Natural killer cell treated with Interleukin-12 subunit alpha and Interleukin-12 subunit beta and Interleukin-15 and Interleukin-18, amount 100 ng/mL, for 72 hours (primary cell): ENCODE results near the gene MFSD12. TPM values are rescaled to one million over a fixed set of nuclear protein-coding genes. Genes with fewer than 3 reads are reported as not detected.

Experiments used
- ATAC-seq, 2 donors: fragments of 150-1000 bp; cut with Tn5 transposase in 1 of 2; sonication (Bioruptor Pico), chemical (Tn5 transposase) in 1 of 2; 2 replicates each; pipeline ENCODE4 v1.10.0; 2021
- DNase-seq: peaks from one replicate; pipeline ENCODE4 v3.0.0; 2022; ENCODE audit warnings: low spot score
- H3K27ac Mint-ChIP-seq, 2 donors: 1 replicate in 1 of 2; 2 replicates in 1 of 2; pipeline ENCODE4 v1.8.0; 2022; ENCODE audit warnings: mixed read lengths in 2 of 2, mild to moderate bottlenecking in 1 of 2, moderate library complexity in 1 of 2
- H3K27me3 Mint-ChIP-seq, 2 donors: 1 replicate in 1 of 2; 2 replicates in 1 of 2; pipeline ENCODE4 v1.8.0; 2022; ENCODE audit warnings: mixed read lengths in 2 of 2
- H3K36me3 Mint-ChIP-seq: one replicate; pipeline ENCODE4 v1.8.0; 2022; ENCODE audit warnings: mixed read lengths
- H3K4me1 Mint-ChIP-seq, 2 donors: 1 replicate in 1 of 2; 2 replicates in 1 of 2; pipeline ENCODE4 v1.8.0; 2022; ENCODE audit warnings: low read depth in 2 of 2, mixed read lengths in 2 of 2, mild to moderate bottlenecking in 1 of 2
- H3K4me3 Mint-ChIP-seq: one replicate; pipeline ENCODE4 v1.8.0; 2022; ENCODE audit warnings: mixed read lengths
- H3K9me3 Mint-ChIP-seq: 2 replicates; pipeline ENCODE4 v1.8.0; 2022; ENCODE audit warnings: mixed read lengths
- total RNA-seq, 2 donors: library from RNA; stranded (reverse); gene quantifications; one replicate each; pipeline ENCODE4 v1.2.3, GENCODE V29; 2022

MFSD12 gene
- total RNA-seq: 10 to 100 TPM; 72.2 to 73.1 TPM

GRCh38 chr19:3557461-3558248, at the start of gene MFSD12:
MFSD12 (minus strand) TSS chr19:3557586; CDS start chr19:3557403, 183 bp downstream.
- Mint-ChIP-seq H3K9me3 (no peaks in the 10 kb centered on the region), H3K36me3 (no peaks in the 10 kb centered on the region), H3K27me3 (no peaks in the 10 kb centered on the region), H3K4me1 (peaks cover 22 to 32% of the 10 kb centered on the region in 2 donors), H3K27ac (peak within 1 kb of the TSS; percentile 73 to 87), H3K4me3 (peak within 1 kb of the TSS; percentile 98)
- ATAC-seq (peak; percentile 97 to 98), DNase-seq (peak; percentile 97)

DNA sequence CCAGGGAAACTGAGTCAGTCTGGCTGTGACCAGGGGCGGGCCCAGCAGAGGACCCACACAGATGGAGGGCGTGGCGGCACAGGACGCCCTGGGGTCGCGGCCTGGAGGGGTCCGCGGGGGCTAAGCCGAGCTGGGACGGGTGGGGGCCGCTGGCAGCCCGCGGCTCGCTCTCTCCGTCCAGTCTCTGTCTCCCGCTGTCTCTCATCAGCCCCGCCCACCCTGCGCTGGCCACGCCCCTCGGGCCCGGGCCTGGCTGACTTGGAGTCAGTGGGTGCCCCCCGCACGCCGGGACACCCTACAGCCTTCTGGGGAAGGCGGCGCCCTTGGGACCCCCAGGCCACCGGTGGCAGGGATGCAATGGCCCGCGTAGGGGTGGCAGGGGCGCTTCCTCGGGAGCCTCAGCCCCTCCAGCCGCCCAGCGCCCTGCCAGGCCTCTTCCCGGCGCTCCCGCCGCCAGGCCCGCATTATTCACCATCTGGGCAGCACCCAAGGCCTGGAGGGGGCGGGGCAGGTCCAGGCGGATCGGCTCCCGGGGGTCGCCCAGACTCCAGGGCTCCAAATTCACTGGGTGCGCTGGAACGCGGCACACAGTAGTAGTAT, 49.4 kb upstream of the MFSD12 start, which contains the start of gene TBXA2R:
TSS of gene TBXA2R (minus strand) at position 186 of the 600 bp plus-strand sequence. CDS start 6,241 bp downstream, outside the sequence.
- Mint-ChIP-seq H3K4me1 (peaks cover 7 to 8% of the 10 kb centered on the region in 2 donors), H3K27ac (no peak within 1 kb of the TSS), H3K36me3 (no peaks in the 10 kb centered on the region), H3K4me3 (peak within 1 kb of the TSS; percentile 63), H3K9me3 (no peaks in the 10 kb centered on the region), H3K27me3 (no peaks in the 10 kb centered on the region)
- DNase-seq (no peak), ATAC-seq (peak; percentile 64 to 78)

DNA sequence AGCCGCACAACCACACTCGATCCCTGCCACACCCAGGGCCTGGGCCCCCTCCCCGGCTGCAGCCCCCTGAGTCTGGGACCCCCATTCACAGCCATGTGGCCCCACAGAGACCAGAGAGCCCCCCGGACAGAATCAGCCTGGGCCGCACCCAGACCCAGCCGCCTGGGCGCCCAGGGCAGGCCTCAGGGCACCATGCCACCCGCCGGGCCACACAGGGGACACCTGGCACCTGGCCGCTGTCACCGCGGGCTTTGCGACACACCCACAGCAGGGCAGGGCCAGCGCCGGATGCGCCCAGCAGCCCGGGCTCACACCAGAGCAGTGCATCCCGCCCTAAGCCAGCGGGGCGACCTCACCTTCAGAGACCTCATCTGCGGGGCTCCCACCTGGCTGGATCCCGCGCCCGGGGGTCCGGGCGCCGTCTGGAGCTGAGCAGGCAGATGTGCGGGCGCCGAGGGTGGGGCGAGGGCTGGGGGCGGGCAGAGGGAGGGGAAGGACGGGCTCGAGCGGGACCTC, 48.8 kb upstream of the MFSD12 start:
- H3K9me3 Mint-ChIP-seq: no peaks in the 10 kb centered on the region
- H3K4me3 Mint-ChIP-seq: no peak overlapping the region
- no peaks in the 10 kb centered on the region for H3K36me3 Mint-ChIP-seq
- no peak overlapping the region for H3K27ac Mint-ChIP-seq
- H3K27me3 Mint-ChIP-seq: no peaks in the 10 kb centered on the region
- ATAC-seq (peak; percentile 57 to 67), DNase-seq (no peak)
- peaks cover 7 to 8% of the 10 kb centered on the region in 2 donors for H3K4me1 Mint-ChIP-seq

GRCh38 chr19:3605770-3606169, 48.4 kb upstream of the MFSD12 start:
- Mint-ChIP-seq H3K9me3 (no peaks in the 10 kb centered on the region), H3K36me3 (no peaks in the 10 kb centered on the region), H3K4me3 (no peak overlapping the region), H3K4me1 (peaks cover 7 to 8% of the 10 kb centered on the region in 2 donors), H3K27ac (no peak overlapping the region), H3K27me3 (no peaks in the 10 kb centered on the region)
- no peak for DNase-seq
- no peak for ATAC-seq

DNA sequence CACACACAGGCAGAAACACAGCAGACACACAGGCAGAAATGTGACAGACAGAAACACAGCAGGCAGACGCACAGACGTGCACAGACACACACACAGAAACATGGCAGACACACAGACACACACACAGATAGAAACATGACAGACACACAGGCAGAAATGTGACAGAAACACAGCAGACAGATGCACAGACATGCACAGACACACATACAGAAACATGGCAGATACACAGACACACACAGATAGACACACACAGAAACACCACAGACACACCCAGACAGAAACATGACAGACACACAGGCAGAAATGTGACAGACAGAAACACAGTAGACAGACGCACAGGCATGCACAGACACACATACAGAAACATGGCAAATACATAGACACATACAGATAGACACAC, 48.0 kb upstream of the MFSD12 start:
- Mint-ChIP-seq H3K27me3 (no peaks in the 10 kb centered on the region), H3K4me3 (no peak overlapping the region), H3K27ac (no peak overlapping the region), H3K36me3 (no peaks in the 10 kb centered on the region), H3K4me1 (peaks cover 7 to 8% of the 10 kb centered on the region in 2 donors), H3K9me3 (no peaks in the 10 kb centered on the region)
- ATAC-seq (no peak), DNase-seq (no peak)

- Mint-ChIP-seq H3K9me3 (no peaks in the 10 kb centered on the region), H3K4me3 (no peak overlapping the region), H3K36me3 (no peaks in the 10 kb centered on the region), H3K27ac (no peak overlapping the region), H3K27me3 (no peaks in the 10 kb centered on the region), H3K4me1 (peaks cover 7 to 8% of the 10 kb centered on the region in 2 donors)
- DNase-seq: no peak
- ATAC-seq: peak; percentile 58 to 62
These were observed 47.6 kb upstream of the MFSD12 start for GRCh38 chr19:3604987-3605343.

- Mint-ChIP-seq H3K4me1 (peaks cover 7 to 8% of the 10 kb centered on the region in 2 donors), H3K27ac (no peak overlapping the region), H3K36me3 (no peaks in the 10 kb centered on the region), H3K27me3 (no peaks in the 10 kb centered on the region), H3K9me3 (no peaks in the 10 kb centered on the region), H3K4me3 (no peak overlapping the region)
- DNase-seq (no peak), ATAC-seq (no peak)
These were observed 47.0 kb upstream of the MFSD12 start for GRCh38 chr19:3604227-3604986.

- Mint-ChIP-seq H3K9me3 (no peaks in the 10 kb centered on the region), H3K27me3 (no peaks in the 10 kb centered on the region), H3K4me1 (peaks cover 6% of the 10 kb centered on the region in 2 donors), H3K36me3 (no peaks in the 10 kb centered on the region), H3K27ac (no peak overlapping the region), H3K4me3 (no peak overlapping the region)
- ATAC-seq (no peak), DNase-seq (no peak)
These were observed 45.9 kb upstream of the MFSD12 start for GRCh38 chr19:3603121-3603811.

DNA sequence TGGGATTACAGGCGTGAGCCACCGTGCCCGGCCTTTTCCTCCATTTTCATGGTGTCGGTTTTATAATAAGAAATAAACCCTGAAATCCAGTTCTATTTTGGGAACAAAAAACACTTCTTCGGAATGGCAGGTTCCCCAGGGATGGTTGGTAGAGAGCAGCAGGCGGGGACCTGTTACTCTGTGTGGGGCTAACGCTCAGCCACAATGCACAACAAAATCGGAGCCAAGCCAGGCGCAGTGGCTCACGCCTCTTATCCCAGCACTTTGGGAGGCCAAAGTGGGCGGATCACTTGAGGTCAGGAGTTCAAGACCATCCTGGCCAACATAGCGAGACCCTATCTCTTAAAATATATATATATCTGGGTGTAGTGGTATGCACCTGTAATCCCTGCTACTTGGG, 43.6 kb upstream of the MFSD12 start:
- H3K4me1 Mint-ChIP-seq: no peaks in the 10 kb centered on the region
- H3K27ac Mint-ChIP-seq: no peak overlapping the region
- ATAC-seq (no peak), DNase-seq (no peak)
- H3K9me3 Mint-ChIP-seq: no peaks in the 10 kb centered on the region
- no peaks in the 10 kb centered on the region for H3K36me3 Mint-ChIP-seq
- no peak overlapping the region for H3K4me3 Mint-ChIP-seq
- H3K27me3 Mint-ChIP-seq: no peaks in the 10 kb centered on the region

DNA sequence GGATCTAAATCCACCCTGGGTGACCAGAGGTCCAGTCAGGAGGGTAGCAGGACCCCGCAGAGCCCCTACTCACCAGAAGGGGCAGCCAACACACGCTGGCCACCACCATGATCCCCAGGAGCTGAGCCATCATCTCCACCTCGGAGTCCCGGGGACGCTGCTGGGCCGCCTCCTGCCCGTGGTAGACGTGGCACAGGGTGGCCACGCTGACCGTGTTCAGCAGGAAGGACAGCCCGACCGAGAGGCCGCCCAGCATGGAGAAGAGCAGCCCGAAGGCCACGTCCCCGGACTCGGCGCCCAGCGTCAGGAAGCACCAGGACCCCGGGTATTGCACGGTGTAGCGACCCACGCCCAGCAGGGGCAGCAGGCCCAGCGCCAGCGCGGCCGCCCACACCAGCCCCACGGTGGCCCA, 42.4 kb upstream of the MFSD12 start:
- no peak for DNase-seq
- H3K9me3 Mint-ChIP-seq: no peaks in the 10 kb centered on the region
- no peaks in the 10 kb centered on the region for H3K4me1 Mint-ChIP-seq
- H3K36me3 Mint-ChIP-seq: no peaks in the 10 kb centered on the region
- H3K27me3 Mint-ChIP-seq: no peaks in the 10 kb centered on the region
- peak in 1 of 2 donors; percentile 41 for ATAC-seq
- H3K4me3 Mint-ChIP-seq: no peak overlapping the region
- no peak overlapping the region for H3K27ac Mint-ChIP-seq

GRCh38 chr19:3595521-3596061, 38.2 kb upstream of the MFSD12 start:
- ATAC-seq: no peak
- no peaks in the 10 kb centered on the region for H3K4me1 Mint-ChIP-seq
- H3K27me3 Mint-ChIP-seq: no peaks in the 10 kb centered on the region
- H3K36me3 Mint-ChIP-seq: no peaks in the 10 kb centered on the region
- DNase-seq: no peak
- H3K4me3 Mint-ChIP-seq: no peak overlapping the region
- no peak overlapping the region for H3K27ac Mint-ChIP-seq
- H3K9me3 Mint-ChIP-seq: no peaks in the 10 kb centered on the region

DNA sequence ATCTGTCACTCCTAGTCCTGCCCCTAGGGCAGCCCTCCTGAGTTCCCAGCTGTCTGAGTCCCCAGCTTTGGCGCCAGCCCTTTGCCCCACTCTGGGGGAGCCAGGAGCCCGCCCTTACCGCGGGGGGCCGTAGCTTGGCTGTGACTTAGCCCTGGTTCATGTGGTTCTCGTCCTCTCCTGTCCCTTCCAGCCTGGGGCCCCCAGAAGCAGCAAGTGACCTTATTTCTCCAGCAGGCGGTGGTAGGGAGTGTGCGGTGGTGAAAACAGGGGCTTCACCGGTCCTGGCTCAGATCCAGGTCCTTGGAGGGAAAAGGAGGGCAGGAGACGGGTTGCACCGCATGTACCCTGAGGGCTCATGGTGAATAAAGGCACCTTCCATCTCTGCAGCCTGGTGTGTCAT, 35.8 kb upstream of the MFSD12 start:
- H3K27me3 Mint-ChIP-seq: no peaks in the 10 kb centered on the region
- no peaks in the 10 kb centered on the region for H3K4me1 Mint-ChIP-seq
- no peak for DNase-seq
- ATAC-seq: no peak
- no peak overlapping the region for H3K27ac Mint-ChIP-seq
- no peak overlapping the region for H3K4me3 Mint-ChIP-seq
- no peaks in the 10 kb centered on the region for H3K36me3 Mint-ChIP-seq
- H3K9me3 Mint-ChIP-seq: no peaks in the 10 kb centered on the region
